ENCODE data around the gene RASA3. TPM values are rescaled to one million over a fixed set of nuclear protein-coding genes. Genes with fewer than 3 reads are reported as not detected.

Gene RASA3
- total and polyA plus RNA-seq, 10 of the 15 experiments (the other 5 are each of a cell fraction or from before 2014, with no cell fraction given), result 0.79 to 33.9 (median 17.6) TPM

- no peaks in the 10 kb centered on the region for H3K27me3 ChIP-seq (replicated peaks in 1 of 2; ENCODE audit: control insufficient read depth in 2 of 2, insufficient read depth in 2 of 2, low read length in 1 of 2)
- no peak overlapping the region for H3K27ac ChIP-seq (ENCODE audit: control insufficient read depth, insufficient read depth)
- H3K9me3 ChIP-seq (replicated peaks; ENCODE audit: control insufficient read depth, insufficient read depth, low read length), result no peaks in the 10 kb centered on the region; the same call in 2 of the 3 replicates
- ATAC-seq (no peak), FAIRE-seq (no peak), DNase-seq (ENCODE audit: low read depth, low spot score) (no peak)
- H4K20me1 ChIP-seq (ENCODE audit: control insufficient read depth, insufficient read depth), result no peaks in the 10 kb centered on the region
- in situ Hi-C loops (cut with MboI), result no loop called here
- H3K4me1 ChIP-seq (ENCODE audit: control insufficient read depth, insufficient read depth, low read length), result peaks cover 6% of the 10 kb centered on the region
- 90% methylated on average over 24 of the region's 24 CpGs for WGBS (ENCODE audit: insufficient coverage, insufficient replicate concordance, low lambda C conversion rate, missing lambda C conversion rate)
- H3K4me3 ChIP-seq, result no peak overlapping the region
- no peak overlapping the region for H3K9ac ChIP-seq (ENCODE audit: control insufficient read depth, insufficient read depth, low read length)
- H3K79me2 ChIP-seq (ENCODE audit: control insufficient read depth, insufficient read depth, low read length), result peaks cover 2% of the 10 kb centered on the region
- BruUV-seq (replicated peaks), result no TSS peak
- TF ChIP-seq PML (IDR thresholded peaks at IDR 0.05; ENCODE audit: low read length), result no peak
- no peak for TF ChIP-seq NR2C1 (IDR thresholded peaks at IDR 0.05)
- TF ChIP-seq BACH1 (IDR thresholded peaks at IDR 0.05; ENCODE audit: borderline replicate concordance), result no peak
- no peak for TF ChIP-seq SMAD5 (IDR thresholded peaks at IDR 0.05; ENCODE audit: low read depth)
- TF ChIP-seq SIX5 (IDR thresholded peaks at IDR 0.05; ENCODE audit: low read depth, low read length, severe bottlenecking), result no peak
- TF ChIP-seq, protein P1, sequence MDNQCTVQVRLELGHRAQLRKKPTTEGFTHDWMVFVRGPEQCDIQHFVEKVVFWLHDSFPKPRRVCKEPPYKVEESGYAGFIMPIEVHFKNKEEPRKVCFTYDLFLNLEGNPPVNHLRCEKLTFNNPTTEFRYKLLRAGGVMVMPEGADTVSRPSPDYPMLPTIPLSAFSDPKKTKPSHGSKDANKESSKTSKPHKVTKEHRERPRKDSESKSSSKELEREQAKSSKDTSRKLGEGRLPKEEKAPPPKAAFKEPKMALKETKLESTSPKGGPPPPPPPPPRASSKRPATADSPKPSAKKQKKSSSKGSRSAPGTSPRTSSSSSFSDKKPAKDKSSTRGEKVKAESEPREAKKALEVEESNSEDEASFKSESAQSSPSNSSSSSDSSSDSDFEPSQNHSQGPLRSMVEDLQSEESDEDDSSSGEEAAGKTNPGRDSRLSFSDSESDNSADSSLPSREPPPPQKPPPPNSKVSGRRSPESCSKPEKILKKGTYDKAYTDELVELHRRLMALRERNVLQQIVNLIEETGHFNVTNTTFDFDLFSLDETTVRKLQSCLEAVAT (IDR thresholded peaks at IDR 0.05), result no peak
- no peak for TF ChIP-seq EGR1 (IDR thresholded peaks at IDR 0.05; ENCODE audit: borderline replicate concordance in 1 of 2, low read depth in 2 of 2, low read length in 2 of 2)
- TF ChIP-seq ZBED1 (IDR thresholded peaks at IDR 0.05; ENCODE audit: borderline replicate concordance), result no peak
- no peak for TF ChIP-seq SIN3A (IDR thresholded peaks at IDR 0.05; ENCODE audit: low read depth, low read length)
- ChIA-PET CTCF (no interaction called here), SMC1A (ENCODE audit: uncharacterized antibody, unreplicated experiment) (no interaction called here), POLR2A (no interaction called here), RAD21 (ENCODE audit: unreplicated experiment) (no interaction called here)
- no peak overlapping the region for H2AFZ ChIP-seq (ENCODE audit: control insufficient read depth, low read depth, low read length)
- intact Hi-C loops (cut with micrococcal nuclease; ENCODE audit: unreplicated experiment), result no loop called here
- H3K4me2 ChIP-seq (ENCODE audit: control insufficient read depth, insufficient read depth), result no peak overlapping the region
- peaks cover 0 to 10% of the 10 kb centered on the region in 2 experiments; a peak in 2 of 4 replicates for H3K36me3 ChIP-seq (ENCODE audit: control insufficient read depth in 2 of 2, insufficient read depth in 2 of 2, low read length in 1 of 2)
Measured at GRCh38 chr13:114109641-114110041, 22.8 kb downstream of the RASA3 start.

Measured in GM12878 (cell line).